ENCODE results near the gene PAGR1. TPM values are rescaled to one million over a fixed set of nuclear protein-coding genes. Genes with fewer than 3 reads are reported as not detected.
"Not testable (repeated sequence)": the region's sequence is repeated elsewhere in the genome, so short reads cannot be mapped to it uniquely, and the experiment has no call there.

PAGR1 gene
- total RNA-seq, 1 donor = 20.7 TPM

- no peak overlapping the region for H3K4me3 ChIP-seq (ENCODE audit: low read depth, low read length)
- DNase-seq (ENCODE audit: low read depth) = no peak
- TF ChIP-seq, protein P1, sequence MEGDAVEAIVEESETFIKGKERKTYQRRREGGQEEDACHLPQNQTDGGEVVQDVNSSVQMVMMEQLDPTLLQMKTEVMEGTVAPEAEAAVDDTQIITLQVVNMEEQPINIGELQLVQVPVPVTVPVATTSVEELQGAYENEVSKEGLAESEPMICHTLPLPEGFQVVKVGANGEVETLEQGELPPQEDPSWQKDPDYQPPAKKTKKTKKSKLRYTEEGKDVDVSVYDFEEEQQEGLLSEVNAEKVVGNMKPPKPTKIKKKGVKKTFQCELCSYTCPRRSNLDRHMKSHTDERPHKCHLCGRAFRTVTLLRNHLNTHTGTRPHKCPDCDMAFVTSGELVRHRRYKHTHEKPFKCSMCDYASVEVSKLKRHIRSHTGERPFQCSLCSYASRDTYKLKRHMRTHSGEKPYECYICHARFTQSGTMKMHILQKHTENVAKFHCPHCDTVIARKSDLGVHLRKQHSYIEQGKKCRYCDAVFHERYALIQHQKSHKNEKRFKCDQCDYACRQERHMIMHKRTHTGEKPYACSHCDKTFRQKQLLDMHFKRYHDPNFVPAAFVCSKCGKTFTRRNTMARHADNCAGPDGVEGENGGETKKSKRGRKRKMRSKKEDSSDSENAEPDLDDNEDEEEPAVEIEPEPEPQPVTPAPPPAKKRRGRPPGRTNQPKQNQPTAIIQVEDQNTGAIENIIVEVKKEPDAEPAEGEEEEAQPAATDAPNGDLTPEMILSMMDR (IDR thresholded peaks at IDR 0.05; ENCODE audit: insufficient read depth, low read depth, low read length) = no peak
Observed at GRCh38 chr16:29860218-29860617, 44.3 kb downstream of the PAGR1 start.

DNA sequence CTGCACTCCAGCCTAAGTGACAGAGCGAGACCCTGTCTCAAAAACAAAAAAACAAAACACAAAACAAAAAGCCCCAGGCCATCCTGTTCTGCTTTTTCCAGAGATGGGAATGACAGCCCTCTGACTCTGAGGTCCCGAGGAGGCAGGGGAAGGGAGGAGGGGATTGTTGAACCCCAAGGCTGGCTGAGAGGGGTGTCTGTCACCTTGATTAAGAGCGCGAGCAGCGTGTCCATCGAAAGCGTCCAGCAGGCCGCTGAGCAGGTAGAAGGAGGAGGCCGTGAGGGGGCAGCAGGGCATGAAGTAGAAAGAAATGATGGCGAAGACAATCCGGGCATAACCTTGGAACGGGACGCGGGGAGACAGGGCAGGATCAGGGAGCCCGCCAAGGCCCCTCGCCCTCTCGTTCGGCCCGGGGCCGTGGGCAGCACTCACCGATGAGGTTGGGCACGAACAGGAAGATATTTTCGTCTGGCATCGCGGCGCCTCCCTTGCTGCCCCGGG is 46.5 kb downstream of the PAGR1 start:
- DNase-seq (ENCODE audit: low read depth) = peak; percentile 21
- TF ChIP-seq, protein P1 (IDR thresholded peaks at IDR 0.05; ENCODE audit: insufficient read depth, low read depth, low read length) = peak; percentile 30
- peak overlapping the region; percentile 88 for H3K4me3 ChIP-seq (ENCODE audit: low read depth, low read length)

DNA sequence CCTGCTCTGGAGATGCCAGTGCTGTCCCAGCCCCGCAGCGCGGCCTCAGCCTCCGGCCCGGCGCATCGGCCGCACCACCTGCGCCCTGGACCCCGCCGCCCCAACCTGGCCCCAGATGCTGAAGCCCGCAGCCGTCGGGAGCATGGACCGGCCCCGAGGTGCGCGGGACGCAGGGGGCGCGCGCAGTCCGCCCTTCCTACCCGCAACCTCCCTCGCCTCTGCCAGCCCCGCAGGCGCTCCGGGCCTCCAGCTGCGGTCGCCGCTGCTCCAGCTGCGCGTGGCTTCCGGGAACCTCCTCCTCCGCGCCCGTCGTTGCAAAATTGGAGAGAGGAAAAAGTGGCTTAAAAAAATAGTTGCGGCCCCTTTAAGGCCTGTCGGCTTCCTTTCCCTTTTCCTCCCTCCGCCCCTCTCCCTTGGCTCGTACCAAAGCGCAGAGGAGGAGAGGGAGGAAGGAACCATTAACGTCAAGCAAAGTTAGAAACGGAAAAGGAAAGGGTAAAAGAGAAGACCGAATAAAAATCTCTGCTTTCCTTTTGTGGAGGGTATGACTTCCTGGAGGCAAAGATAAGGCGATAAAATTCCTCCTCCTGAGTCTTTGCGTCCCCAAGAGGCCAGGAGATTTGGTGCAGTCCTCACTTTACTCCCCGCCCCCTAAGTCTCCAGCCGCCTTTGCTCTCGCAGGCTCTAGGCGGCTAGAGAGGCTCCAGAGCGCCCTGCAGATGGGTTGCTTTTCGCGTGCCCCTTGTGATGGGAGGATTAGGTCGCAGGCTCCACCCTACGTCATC is 47.1 kb downstream of the PAGR1 start, which contains the start of gene CDIPT:
TSS of gene CDIPT (minus strand) at position 343 of the 785 bp plus-strand sequence. CDS start 369 bp downstream, outside the sequence.
- peak within 1 kb of the TSS; percentile 88 for H3K4me3 ChIP-seq (ENCODE audit: low read depth, low read length)
- TF ChIP-seq, protein P1 (IDR thresholded peaks at IDR 0.05; ENCODE audit: insufficient read depth, low read depth, low read length) = peak; percentile 62
- DNase-seq (ENCODE audit: low read depth) = peak; percentile 99

GRCh38 chr16:29863669-29863984 is 47.7 kb downstream of the PAGR1 start:
- DNase-seq (ENCODE audit: low read depth) = no peak
- peak overlapping the region; percentile 40 for H3K4me3 ChIP-seq (ENCODE audit: low read depth, low read length)
- TF ChIP-seq, protein P1 (IDR thresholded peaks at IDR 0.05; ENCODE audit: insufficient read depth, low read depth, low read length) = no peak

DNA sequence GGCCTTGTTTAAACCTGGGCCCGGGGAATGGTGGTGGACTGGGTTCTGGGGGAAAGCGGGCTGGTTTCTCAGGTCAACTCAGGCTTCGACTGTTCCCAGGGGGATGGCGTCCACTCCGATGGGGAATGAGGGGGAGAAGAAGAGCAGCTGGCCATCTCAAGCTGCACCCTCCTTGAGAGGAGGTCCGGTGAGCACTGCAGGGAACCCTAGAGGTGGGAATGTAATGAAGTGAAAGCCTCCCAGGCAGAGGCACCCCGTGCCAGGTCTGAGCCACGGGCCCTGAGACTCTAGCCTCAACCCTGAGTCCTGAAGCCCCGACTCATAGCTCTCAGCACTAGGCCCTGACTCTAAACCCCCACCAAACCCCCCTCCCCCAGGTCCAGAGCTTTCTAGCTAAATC is 48.3 kb downstream of the PAGR1 start:
- no peak overlapping the region for H3K4me3 ChIP-seq (ENCODE audit: low read depth, low read length)
- no peak for DNase-seq (ENCODE audit: low read depth)
- TF ChIP-seq, protein P1 (IDR thresholded peaks at IDR 0.05; ENCODE audit: insufficient read depth, low read depth, low read length) = no peak

DNA sequence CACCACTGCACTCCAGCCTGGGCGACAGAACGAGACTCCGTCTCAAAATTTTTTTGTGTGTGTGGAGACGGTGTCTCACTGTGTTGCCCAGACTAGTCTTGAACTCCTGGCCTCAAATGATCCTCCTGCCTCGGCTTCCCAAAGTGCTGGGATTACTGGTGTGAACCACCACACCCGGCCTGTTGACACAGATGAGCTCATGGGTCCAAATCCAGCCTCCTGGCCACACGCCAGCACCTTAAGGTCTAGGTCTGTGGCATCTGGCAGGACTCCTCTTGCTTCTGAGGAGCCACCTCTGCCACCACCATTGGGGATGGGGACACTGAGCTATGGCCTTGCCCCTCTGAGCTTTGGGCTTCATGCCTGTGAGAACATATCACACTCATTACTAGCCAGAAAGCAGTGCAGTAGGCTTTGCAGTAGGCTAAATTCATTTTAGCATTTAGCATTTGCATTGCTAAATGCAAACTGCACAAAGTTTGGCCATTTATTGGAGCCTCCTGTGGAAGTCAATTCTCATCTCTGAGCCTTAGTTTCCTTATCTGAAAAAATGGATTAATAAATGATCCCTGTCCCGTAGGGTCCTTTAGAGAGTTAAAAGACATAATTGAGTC is 52.6 kb downstream of the PAGR1 start:
- no peak for DNase-seq (ENCODE audit: low read depth)
- H3K4me3 ChIP-seq (ENCODE audit: low read depth, low read length) = no peak overlapping the region
- TF ChIP-seq, protein P1 (IDR thresholded peaks at IDR 0.05; ENCODE audit: insufficient read depth, low read depth, low read length) = no peak

- H3K4me3 ChIP-seq (ENCODE audit: low read depth, low read length); DNase-seq (ENCODE audit: low read depth): not testable (repeated sequence)
Observed at GRCh38 chr16:29869067-29869466, 53.1 kb downstream of the PAGR1 start.
